ENCODE measurements around the gene GPR157. TPM values are rescaled to one million over a fixed set of nuclear protein-coding genes. Genes with fewer than 3 reads are reported as not detected.

Gene GPR157
- total and polyA plus RNA-seq, 2 experiments from 2014 or later: 1.7 to 2.7 TPM

- in situ Hi-C loops (cut with MboI): no loop called here
- no peaks in the 10 kb centered on the region for H3K9me3 ChIP-seq (ENCODE audit: low read depth)
- TF ChIP-seq EZH2 (IDR thresholded peaks at IDR 0.05; ENCODE audit: insufficient read depth, poor library complexity, severe bottlenecking): no peak
- TF ChIP-seq EZH2phosphoT487 (IDR thresholded peaks at IDR 0.05; ENCODE audit: insufficient read depth, low read depth): no peak
- H3K27ac ChIP-seq: peak overlapping the region; percentile 45; the same call in 1 of the 2 replicates
- H3F3A ChIP-seq (ENCODE audit: insufficient read depth): no peaks in the 10 kb centered on the region
- H3K9ac ChIP-seq: 0 out of 2 replicates have a peak overlapping the region, but pooled peaks have one; percentile 12
- 69 to 76% methylated on average over 16 of the region's 16 CpGs for WGBS, 2 experiments (ENCODE audit: low coverage in 1 of 2, low lambda C conversion rate in 2 of 2, missing lambda C conversion rate in 2 of 2)
- H4K20me1 ChIP-seq (ENCODE audit: insufficient read depth): peaks cover 3% of the 10 kb centered on the region
- H3K79me2 ChIP-seq (ENCODE audit: insufficient read depth): peaks cover 82% of the 10 kb centered on the region
- no peak overlapping the region for H3K4me3 ChIP-seq
- no peaks in the 10 kb centered on the region for H3K4me1 ChIP-seq (ENCODE audit: insufficient read depth)
- H3K27me3 ChIP-seq (replicated peaks; ENCODE audit: insufficient read depth): no peaks in the 10 kb centered on the region
- no peak overlapping the region for H2AFZ ChIP-seq
- no peaks in the 10 kb centered on the region for H3K9me2 ChIP-seq (ENCODE audit: insufficient read depth)
- no peak overlapping the region for H3K4me2 ChIP-seq (ENCODE audit: unreplicated experiment)
- peaks cover 14% of the 10 kb centered on the region for H3K36me3 ChIP-seq (ENCODE audit: low read depth)
- peak; percentile 44 for DNase-seq
These were observed 21.9 kb upstream of the GPR157 start for GRCh38 chr1:9150582-9151327.

- no peak overlapping the region for H2AFZ ChIP-seq
These were observed 21.1 kb upstream of the GPR157 start for GRCh38 chr1:9149837-9150581.

GRCh38 chr1:9149151-9149550 lies 20.2 kb upstream of the GPR157 start:
- no peak for DNase-seq
- WGBS, 2 experiments (ENCODE audit: low coverage in 1 of 2, low lambda C conversion rate in 2 of 2, missing lambda C conversion rate in 2 of 2): 96 to 98% methylated on average over 3 of the region's 3 CpGs
- TF ChIP-seq EZH2 (IDR thresholded peaks at IDR 0.05; ENCODE audit: insufficient read depth, poor library complexity, severe bottlenecking) (no peak), EZH2phosphoT487 (IDR thresholded peaks at IDR 0.05; ENCODE audit: insufficient read depth, low read depth) (no peak)
- H3K4me1 ChIP-seq (ENCODE audit: insufficient read depth): peaks cover 7% of the 10 kb centered on the region; the same call in 1 of the 2 replicates
- no peak overlapping the region for H3K9ac ChIP-seq
- H3K9me3 ChIP-seq (ENCODE audit: low read depth): no peaks in the 10 kb centered on the region
- no peaks in the 10 kb centered on the region for H3K27me3 ChIP-seq (replicated peaks; ENCODE audit: insufficient read depth)
- H3K79me2 ChIP-seq (ENCODE audit: insufficient read depth): peaks cover 66% of the 10 kb centered on the region
- H3K27ac ChIP-seq: no peak overlapping the region
- no peaks in the 10 kb centered on the region for H4K20me1 ChIP-seq (ENCODE audit: insufficient read depth)
- H3K4me2 ChIP-seq (ENCODE audit: unreplicated experiment): no peak overlapping the region
- H3K36me3 ChIP-seq (ENCODE audit: low read depth): peaks cover 14% of the 10 kb centered on the region
- peaks cover 7% of the 10 kb centered on the region; the same call in 1 of the 2 replicates for H3F3A ChIP-seq (ENCODE audit: insufficient read depth)
- no peak overlapping the region for H2AFZ ChIP-seq
- in situ Hi-C loops (cut with MboI): no loop called here
- H3K9me2 ChIP-seq (ENCODE audit: insufficient read depth): no peaks in the 10 kb centered on the region
- no peak overlapping the region for H3K4me3 ChIP-seq

More at GRCh38 chr1:9149837-9150581, 21.1 kb upstream of the GPR157 start:
- no peak for DNase-seq
- Histone ChIP-seq H3K9ac (no peak overlapping the region), H3F3A (ENCODE audit: insufficient read depth) (0 out of 2 replicates have a peak, but pooled peaks cover 2% of the 10 kb centered on the region), H3K79me2 (ENCODE audit: insufficient read depth) (peaks cover 74% of the 10 kb centered on the region), H3K27ac (no peak overlapping the region), H3K4me2 (ENCODE audit: unreplicated experiment) (no peak overlapping the region), H3K9me2 (ENCODE audit: insufficient read depth) (no peaks in the 10 kb centered on the region), H3K9me3 (ENCODE audit: low read depth) (no peaks in the 10 kb centered on the region), H4K20me1 (ENCODE audit: insufficient read depth) (peaks cover 3% of the 10 kb centered on the region), H3K27me3 (replicated peaks; ENCODE audit: insufficient read depth) (no peaks in the 10 kb centered on the region), H3K4me3 (no peak overlapping the region), H3K36me3 (ENCODE audit: low read depth) (peaks cover 14% of the 10 kb centered on the region), H3K4me1 (ENCODE audit: insufficient read depth) (peaks cover 6% of the 10 kb centered on the region; the same call in 1 of the 2 replicates)
- in situ Hi-C loops (cut with MboI): no loop called here
- 80 to 87% methylated on average over 17 of the region's 17 CpGs for WGBS, 2 experiments (ENCODE audit: low coverage in 1 of 2, low lambda C conversion rate in 2 of 2, missing lambda C conversion rate in 2 of 2)
- no peak for TF ChIP-seq EZH2 (IDR thresholded peaks at IDR 0.05; ENCODE audit: insufficient read depth, poor library complexity, severe bottlenecking)
- no peak for TF ChIP-seq EZH2phosphoT487 (IDR thresholded peaks at IDR 0.05; ENCODE audit: insufficient read depth, low read depth)

- in situ Hi-C loops (cut with MboI): no loop called here
- Histone ChIP-seq H3K36me3 (ENCODE audit: low read depth) (peaks cover 14% of the 10 kb centered on the region), H3K79me2 (ENCODE audit: insufficient read depth) (peaks cover 36% of the 10 kb centered on the region), H3K4me3 (no peak overlapping the region), H3F3A (ENCODE audit: insufficient read depth) (peaks cover 14% of the 10 kb centered on the region), H3K9ac (0 out of 2 replicates have a peak overlapping the region, but pooled peaks have one; percentile 26), H2AFZ (no peak overlapping the region), H3K4me2 (ENCODE audit: unreplicated experiment) (no peak overlapping the region), H4K20me1 (ENCODE audit: insufficient read depth) (no peaks in the 10 kb centered on the region), H3K9me3 (ENCODE audit: low read depth) (no peaks in the 10 kb centered on the region), H3K9me2 (ENCODE audit: insufficient read depth) (no peaks in the 10 kb centered on the region), H3K4me1 (ENCODE audit: insufficient read depth) (peaks cover 13% of the 10 kb centered on the region), H3K27me3 (replicated peaks; ENCODE audit: insufficient read depth) (no peaks in the 10 kb centered on the region), H3K27ac (no peak overlapping the region)
- no peak for DNase-seq
- 82 to 89% methylated on average over 4 to 8 of the region's 8 CpGs for WGBS, 2 experiments (ENCODE audit: low coverage in 1 of 2, low lambda C conversion rate in 2 of 2, missing lambda C conversion rate in 2 of 2)
- TF ChIP-seq EZH2phosphoT487 (IDR thresholded peaks at IDR 0.05; ENCODE audit: insufficient read depth, low read depth) (no peak), EZH2 (IDR thresholded peaks at IDR 0.05; ENCODE audit: insufficient read depth, poor library complexity, severe bottlenecking) (no peak)
These were observed 17.3 kb upstream of the GPR157 start for GRCh38 chr1:9146156-9146555.
